NT2/D1 (cell line): ENCODE measurements around the gene CENPN.

Experiments
- SUZ12 ChIP-seq: IDR thresholded peaks from 2 replicates; pipeline ENCODE4 v1.6.1; 2011; ENCODE audit not compliant: insufficient read length, insufficient read depth; ENCODE audit errors: extremely low read depth
- YY1 ChIP-seq: IDR thresholded peaks from 2 replicates; pipeline ENCODE4 v1.6.1; 2011; ENCODE audit not compliant: insufficient read length, insufficient read depth
- ZNF274 ChIP-seq: IDR thresholded peaks from 2 replicates; pipeline ENCODE4 v1.6.1; 2011; ENCODE audit warnings: mild to moderate bottlenecking, low read depth, low read length

- no peak for TF ChIP-seq SUZ12
- TF ChIP-seq ZNF274: no peak
- no peak for TF ChIP-seq YY1
Measured at GRCh38 chr16:80973991-80974390, 33.0 kb upstream of the CENPN start.
